HG02943 (cell line): Measurements from ENCODE around the gene CBLB.

ENCODE experiments used
- ATAC-seq: cut with Tn5 transposase; IDR thresholded peaks from one replicate; pipeline ENCODE4 v1.9.1; 2021; ENCODE audit warnings: mild to moderate bottlenecking, low read depth, moderate library complexity; ENCODE audit not compliant: unreplicated experiment

Gene CBLB

DNA sequence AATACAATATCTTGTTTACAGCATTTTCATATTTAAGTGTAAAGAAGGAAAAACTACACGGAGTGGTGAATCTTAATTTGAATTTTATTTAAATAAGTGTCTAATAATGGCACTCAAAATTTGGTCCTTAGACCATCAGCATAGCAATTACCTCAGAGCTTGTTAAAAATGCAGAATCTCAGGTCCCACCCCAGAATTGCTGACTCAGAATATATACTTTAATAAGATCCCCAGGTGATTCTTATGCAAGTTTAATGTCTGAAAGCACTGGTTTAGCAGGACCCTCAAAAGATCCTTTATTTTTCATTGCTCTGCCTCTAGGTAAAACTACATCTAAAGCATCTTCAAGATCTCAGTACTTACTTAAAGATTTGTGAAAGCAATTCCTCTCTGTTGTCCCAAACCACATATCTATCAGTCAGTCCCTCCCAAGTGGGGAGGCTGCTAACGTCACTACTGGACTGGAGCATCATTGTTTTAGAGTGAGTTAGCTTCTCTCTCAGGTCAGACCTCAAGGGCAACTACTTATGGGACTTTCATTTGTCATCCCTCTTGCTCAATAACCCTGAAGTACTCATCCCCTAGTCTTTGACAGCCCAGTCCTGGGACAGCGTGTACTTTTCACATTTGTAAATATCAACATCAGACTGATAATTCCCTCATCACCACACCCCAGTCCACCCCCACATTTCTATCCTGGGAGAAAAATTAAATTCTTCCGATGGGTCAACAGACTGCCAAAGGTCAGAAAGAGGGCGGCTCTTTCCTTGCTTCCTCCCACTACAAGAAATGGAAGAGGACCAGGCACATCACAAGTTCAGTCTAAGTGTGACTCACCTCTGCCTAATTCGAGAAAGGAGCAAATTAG is 76.7 kb downstream of the CBLB start:
- no peak for ATAC-seq

DNA sequence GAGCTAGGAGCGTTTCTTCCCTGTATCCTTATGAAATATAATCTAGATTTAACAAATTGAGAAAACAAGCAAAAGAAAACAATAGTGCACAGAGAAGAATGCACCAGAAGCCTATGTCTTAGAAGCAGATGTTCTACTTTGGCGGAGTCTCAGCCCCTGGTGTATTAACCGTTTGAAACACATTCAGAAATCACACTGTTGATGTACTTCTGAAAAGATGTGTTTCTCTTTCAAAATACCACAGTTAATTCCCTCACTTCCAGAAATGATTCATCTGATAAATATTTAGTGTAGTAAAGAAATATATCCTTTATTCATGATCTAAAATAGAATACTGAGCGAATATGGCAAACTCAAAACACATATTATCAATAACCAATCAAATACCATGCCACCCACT is 77.7 kb downstream of the CBLB start:
- ATAC-seq: no peak

DNA sequence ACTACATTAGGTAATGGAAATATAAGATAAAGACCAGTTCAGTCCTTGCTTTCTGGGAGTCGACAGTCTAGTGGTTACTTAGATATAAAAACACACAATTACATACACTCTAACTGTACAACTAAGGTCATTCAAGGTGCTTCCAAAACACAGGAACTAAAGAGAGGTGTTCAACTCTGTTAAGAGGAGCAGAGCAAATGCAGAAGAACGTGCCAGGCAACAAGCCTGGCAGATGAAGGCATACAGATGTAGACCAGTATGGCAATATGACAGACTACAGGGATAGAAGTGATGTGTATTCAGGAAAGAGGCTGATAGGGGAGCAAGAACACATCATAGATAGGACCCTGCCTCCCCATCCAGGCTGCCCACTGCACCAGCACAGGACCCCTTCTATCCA is 78.3 kb downstream of the CBLB start:
- ATAC-seq: no peak

DNA sequence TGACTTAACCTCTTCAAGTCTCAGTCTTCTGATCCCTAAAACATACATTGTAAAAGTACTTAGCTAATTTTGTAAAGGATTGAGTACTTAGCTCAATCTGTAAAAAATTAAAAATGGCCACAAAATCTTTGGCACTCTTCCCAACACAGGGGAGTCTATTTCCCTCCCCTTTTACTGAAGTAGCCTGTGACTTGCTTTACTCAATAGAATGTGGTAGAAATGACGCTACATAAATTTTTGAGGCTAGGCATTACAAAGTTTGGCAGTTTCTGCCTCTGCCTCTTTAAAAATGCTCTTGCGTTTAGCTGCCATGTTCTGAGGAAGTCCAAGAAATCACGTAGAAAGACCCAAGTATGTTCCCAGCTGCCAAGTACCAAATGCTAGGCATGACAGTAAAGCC is 80.2 kb downstream of the CBLB start:
- no peak for ATAC-seq

DNA sequence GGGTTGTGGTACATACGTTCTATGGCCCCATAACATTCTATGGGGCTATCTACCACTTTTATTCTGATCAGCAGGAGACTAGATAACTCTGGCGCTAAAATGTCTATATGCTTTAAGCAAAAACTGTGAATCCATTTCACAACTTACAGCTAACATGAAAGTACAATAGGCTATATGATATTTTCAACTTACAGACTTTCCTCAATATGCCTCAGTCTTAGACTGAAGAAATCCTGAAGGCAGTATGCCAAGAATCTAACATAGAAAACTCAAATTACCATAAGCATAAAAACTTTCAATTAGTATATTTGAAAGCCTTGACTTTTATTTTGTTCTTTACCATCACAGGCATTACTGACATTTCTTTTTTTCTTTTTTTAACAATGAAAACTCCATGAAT is 81.4 kb downstream of the CBLB start:
- ATAC-seq: no peak

- no peak for ATAC-seq
Observed at GRCh38 chr3:105786990-105787389, 81.8 kb downstream of the CBLB start.

DNA sequence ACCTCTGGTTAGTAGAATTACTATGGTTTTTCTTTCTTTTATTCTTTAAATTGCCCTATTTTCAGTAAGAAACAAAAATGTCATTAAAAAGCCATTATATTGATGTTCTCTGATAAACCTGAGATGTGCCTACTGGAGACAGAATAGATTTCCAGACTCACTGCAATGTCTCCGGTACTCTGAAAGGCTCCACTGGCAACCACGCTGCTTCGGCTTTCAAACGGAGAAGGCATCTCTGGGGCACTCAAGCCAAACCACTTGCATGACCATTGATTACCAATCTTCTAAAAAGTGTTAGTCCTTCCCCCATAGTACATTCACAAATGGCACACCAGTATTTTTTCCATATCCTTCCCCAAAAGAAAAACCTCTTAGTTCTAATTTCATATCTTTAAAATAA is 82.6 kb downstream of the CBLB start:
- ATAC-seq: no peak

DNA sequence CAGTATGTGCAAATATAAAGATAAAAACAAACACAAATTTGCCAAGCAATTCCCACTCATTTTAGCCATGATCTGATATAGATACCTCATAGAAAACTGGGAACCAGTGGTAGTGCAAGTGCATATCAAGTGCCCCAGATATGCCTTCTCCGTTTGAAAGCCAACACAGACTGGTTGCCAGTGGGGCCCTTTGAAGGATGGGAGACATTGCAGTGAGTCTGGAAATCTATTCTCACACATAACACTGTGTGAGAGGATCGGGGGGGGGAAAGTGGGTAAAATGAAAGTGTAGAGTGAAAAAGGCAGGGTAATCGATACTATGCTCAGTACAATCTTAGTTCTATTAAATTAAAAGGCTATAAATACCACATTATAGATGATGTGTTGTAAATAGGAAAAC is 83.0 kb downstream of the CBLB start:
- ATAC-seq: no peak

DNA sequence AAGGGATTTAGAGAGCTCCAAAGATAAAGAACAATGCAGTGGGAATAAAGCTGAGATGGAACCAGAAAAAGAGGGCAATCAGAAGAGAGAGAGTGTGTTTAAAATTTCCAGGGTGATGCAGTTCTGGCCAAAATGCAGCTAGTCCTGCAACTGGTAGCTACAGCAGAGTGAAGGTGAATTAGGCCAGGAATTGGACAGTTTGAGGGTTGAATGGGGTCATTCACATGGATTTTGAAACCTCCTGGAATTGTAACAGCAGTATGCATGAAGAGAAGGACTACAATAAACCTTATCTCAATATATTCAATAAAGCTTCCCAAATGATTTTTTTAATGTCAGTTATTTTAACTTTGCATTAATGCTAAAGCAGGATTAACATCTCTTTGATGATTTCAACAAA is 85.2 kb downstream of the CBLB start:
- no peak for ATAC-seq

DNA sequence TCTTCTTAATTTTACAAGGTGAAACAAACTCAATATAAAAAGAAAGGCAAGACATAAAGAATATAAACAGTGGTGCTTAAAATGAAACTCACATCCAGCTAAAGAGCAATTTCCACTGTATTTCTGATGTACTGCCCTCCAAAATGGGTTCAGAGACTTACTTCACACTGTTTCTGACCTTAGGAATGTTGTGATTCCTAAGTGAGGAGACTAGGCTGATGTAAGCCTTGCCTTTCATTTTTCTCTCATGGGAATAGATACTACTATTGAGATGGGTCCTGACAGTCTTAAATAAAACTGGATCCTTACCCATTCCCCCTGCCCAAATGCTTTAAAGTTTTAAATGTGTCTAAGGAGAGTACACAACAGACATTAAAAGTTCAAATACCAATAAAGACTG is 86.9 kb downstream of the CBLB start:
- no peak for ATAC-seq

DNA sequence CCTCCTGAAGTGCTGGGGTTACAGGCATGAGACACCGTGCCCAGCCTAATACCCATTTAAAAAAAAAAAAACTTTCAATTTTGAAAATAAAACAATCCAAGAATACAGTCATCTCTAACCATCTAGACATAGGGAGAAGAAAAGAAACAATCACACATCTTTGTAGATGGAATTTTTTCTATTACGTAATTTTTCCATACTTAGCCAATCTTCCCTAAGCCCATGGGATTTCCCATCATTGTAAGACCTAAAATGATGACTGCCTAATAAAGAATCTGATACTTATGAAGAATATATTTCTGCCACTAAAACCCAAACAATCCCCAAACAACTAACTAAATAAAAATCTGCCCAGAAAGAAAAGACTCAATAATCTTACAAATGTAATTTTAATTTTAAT is 88.7 kb downstream of the CBLB start:
- no peak for ATAC-seq

DNA sequence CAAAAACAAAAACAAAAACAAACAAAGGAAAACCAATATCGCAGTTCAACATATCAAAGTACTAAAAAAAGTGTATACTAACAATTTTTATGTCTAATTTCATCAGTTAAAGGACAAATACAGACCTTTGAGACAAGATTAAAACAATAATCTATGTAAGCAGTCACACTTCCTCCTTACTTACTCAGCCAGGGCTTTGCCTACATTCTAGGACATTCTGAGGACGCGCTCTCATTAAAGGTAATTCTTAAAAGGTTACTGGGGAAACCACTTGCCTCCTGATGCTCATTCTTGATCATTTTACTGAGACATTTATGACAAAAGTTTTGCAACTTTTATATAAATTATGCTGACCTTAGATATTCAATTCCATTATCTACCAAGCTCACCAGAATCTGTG is 93.4 kb downstream of the CBLB start:
- no peak for ATAC-seq

DNA sequence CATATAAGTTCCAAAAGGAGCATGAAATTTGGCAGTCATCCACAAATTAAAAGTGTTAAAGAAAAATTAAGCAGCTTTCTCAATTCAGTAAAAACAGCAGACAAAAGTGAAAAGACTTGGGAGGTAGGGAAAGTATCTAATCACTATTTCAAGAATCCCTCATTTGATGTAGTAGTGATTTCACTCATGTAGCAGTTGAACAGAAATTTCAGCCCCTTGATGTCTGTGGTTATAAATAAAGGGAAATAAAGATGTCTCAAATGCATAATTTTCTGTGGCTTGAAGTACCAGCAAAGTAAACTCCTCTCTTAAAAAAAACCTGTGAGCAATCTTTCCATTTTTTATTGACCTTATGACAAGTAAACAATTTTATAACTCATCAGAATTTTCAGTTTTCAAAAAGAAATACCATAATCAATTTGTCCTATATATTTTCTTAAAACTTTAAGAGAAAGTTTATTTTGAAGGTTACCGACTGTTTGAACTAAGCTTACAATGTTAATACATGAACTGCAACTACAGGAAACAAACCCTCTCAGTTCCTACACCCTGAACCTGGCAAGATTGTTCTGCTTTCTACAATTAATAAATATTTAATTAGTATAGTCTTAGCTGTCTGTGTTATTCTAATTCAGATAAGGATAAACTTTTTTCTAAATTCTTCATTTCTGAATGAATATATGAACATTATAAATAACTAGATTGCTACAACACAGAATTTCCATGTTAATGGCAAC is 94.2 kb downstream of the CBLB start:
- ATAC-seq: no peak

GRCh38 chr3:105773291-105773690 is 95.5 kb downstream of the CBLB start:
- ATAC-seq: no peak

- no peak for ATAC-seq
Observed at GRCh38 chr3:105772635-105773034, 96.2 kb downstream of the CBLB start.

GRCh38 chr3:105771392-105771791 is 97.4 kb downstream of the CBLB start:
- no peak for ATAC-seq

GRCh38 chr3:105770410-105770809 is 98.4 kb downstream of the CBLB start:
- ATAC-seq: no peak

GRCh38 chr3:105767776-105768175 is 101.0 kb downstream of the CBLB start:
- no peak for ATAC-seq

DNA sequence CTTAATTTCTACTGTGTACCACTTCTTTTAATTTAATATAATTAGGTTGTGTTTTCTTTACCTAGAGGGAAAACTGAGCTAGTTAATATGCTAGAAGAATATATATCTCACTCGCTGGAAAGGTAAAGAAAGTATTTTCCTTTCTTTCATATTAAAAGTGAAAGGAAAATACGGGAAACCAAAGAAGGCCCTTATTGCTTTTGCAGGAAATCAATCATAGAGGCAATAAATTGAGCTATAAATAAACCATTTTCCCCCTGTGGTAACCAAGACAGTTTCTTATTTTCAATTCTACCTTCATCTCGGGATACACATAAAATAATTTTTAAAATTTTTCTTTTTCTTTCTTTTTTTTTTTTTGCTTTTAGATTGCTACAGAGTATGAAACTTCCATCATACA is 101.6 kb downstream of the CBLB start:
- ATAC-seq: no peak

GRCh38 chr3:105765308-105765639 is 103.5 kb downstream of the CBLB start:
- ATAC-seq: no peak

DNA sequence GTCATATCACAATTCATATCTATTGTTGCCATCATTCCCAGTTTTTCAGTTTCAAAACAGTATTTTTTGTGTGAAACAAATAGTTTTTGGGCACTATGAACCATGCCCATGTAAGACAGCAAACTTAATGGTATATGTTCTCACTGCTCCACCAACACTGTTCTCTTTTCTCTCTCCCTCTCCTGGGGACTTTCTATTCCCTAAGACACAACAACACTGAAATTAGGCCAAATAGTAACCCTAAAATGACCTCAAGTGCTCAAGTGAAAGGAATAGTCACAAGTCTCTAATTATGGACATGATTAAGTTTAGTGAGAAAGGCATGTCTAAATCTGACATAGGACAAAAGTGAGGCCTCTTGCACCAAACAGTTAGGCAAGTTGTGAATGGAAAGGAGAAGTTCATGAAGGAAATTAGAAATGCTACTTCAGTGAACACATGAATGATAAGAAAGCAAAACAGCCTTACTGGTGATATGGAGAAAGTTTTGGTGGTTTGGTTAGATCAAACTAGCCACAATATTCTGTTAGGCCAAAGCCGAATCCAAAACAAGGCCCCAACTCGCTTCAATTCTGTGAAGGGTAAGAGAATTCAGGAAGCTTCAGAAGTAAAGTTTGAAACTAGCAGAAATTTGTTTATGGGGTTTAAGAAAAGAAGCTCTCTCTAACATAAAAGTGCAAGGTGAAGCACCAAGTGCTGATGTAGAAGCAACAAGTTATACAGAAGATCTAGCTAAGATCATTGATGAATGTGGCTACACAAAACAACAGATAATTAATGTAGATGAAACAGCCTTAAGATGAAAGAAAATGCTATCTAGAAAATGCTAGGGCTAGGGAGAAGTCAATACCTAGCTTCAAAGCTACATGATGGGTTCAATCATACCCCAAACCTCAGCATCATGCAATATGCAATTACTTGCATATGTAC is 104.2 kb downstream of the CBLB start:
- ATAC-seq: no peak
